ENCODE data around the gene FOXP1.

FOXP1 gene

GRCh38 chr3:71005702-71006321 lies 577.7 kb downstream of the FOXP1 start:
- no peak for DNase-seq (ENCODE audit: low spot score)

- no peak for DNase-seq (ENCODE audit: low spot score)
Measured at GRCh38 chr3:71003511-71003910, 580.0 kb downstream of the FOXP1 start.

DNA sequence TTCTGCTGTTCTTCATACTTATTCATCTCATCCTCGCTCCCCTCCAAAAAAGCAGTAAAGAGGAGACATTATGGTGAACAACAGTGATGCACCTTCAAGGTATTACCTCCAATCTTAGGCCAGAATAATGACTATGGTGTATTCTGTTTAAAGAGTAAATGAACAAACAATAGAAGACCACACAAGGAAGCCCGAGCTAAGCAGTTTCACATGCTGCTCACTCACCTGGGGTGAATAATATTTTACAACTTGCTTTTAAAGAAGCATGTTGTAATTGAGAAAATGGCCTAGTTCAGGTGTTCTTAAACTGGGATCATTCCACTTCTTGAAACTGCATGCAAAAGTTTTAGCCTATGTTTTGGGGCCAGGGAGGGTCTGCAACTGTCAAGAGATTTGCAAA lies 581.2 kb downstream of the FOXP1 start:
- DNase-seq (ENCODE audit: low spot score): no peak

GRCh38 chr3:71001303-71001830 lies 582.2 kb downstream of the FOXP1 start:
- DNase-seq (ENCODE audit: low spot score): no peak

DNA sequence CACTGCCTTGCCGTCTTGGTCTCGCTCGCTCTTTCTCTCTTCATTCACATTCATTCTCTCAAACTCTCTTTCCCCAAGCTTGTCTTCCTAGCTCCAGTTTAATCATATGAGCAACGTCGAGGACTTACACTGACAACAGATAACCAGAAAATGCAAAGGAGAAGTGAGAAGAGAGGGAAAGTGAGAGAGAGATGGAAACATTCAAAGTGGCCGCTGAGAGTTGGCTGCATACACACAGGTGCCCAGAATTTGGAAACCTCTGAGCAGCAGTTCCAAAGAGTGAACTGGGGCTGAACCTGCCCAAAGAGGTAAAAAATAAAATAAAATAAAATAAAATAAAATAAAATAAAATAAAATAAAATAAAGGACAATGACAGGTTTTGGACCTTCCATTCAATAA lies 583.0 kb downstream of the FOXP1 start:
- DNase-seq (ENCODE audit: low spot score): no peak

DNA sequence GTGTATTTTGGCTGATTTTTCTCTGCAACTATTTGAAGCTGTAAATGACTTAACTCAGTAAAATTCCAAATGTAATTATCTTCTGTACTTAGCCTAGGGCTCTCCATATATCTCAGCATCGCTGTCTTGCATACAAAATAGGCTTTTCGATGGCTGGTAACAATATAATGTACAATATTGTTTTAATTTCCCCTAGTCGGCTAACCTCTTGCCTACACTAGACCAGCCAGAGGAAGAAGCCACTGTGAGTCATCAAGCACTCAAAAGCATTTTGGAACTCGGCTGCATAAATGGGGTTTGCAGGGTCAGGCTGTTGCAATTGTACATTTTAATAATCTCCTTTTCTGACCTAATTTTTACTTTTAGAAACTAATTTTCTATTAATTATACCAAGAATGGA lies 583.8 kb downstream of the FOXP1 start:
- DNase-seq (ENCODE audit: low spot score): no peak

GRCh38 chr3:70996082-70996481 lies 587.4 kb downstream of the FOXP1 start:
- no peak for DNase-seq (ENCODE audit: low spot score)

DNA sequence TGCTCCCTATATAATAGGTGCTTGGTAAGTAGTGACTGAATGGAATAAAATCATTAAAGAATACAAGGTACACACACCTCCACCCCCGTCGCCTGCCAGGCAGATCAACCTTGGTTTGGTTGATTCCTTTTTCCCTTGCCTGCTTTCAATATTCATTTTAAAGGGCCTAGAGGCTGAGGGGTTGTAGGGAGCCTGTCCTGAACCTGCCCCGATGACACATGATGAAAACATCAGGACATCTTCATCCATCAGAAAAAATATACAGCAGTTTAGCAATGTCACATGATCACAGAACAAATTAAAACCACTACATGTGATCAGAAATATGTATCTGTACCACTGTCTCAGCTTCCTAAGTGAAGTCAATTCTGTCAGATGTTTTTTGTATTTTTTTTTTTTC lies 588.9 kb downstream of the FOXP1 start:
- DNase-seq (ENCODE audit: low spot score): no peak

- no peak for DNase-seq (ENCODE audit: low spot score)
Measured at GRCh38 chr3:70992562-70993204, 590.8 kb downstream of the FOXP1 start.

GRCh38 chr3:70992131-70992530 lies 591.4 kb downstream of the FOXP1 start:
- DNase-seq (ENCODE audit: low spot score): no peak

GRCh38 chr3:70990723-70991122 lies 592.8 kb downstream of the FOXP1 start:
- DNase-seq (ENCODE audit: low spot score): no peak

DNA sequence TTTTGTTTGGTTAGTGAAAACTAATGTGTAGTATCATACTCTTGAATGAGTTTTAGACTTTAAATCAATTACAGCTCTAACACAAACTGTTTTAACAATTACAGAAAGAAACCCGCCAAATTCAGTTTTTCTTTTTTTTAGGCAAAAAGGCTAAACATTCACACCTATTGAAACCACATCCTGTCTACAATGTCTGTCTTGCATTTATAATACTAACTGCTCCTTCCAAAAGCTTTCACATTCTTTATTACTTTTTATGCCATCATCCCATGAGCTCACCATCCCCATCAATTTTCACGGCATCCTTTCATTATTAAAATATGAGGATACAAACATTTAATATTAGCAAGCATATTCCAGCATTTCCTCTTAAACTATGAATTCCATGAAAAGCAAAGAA lies 593.3 kb downstream of the FOXP1 start:
- DNase-seq (ENCODE audit: low spot score): no peak

- DNase-seq (ENCODE audit: low spot score): no peak
Measured at GRCh38 chr3:70989174-70989573, 594.4 kb downstream of the FOXP1 start.

DNA sequence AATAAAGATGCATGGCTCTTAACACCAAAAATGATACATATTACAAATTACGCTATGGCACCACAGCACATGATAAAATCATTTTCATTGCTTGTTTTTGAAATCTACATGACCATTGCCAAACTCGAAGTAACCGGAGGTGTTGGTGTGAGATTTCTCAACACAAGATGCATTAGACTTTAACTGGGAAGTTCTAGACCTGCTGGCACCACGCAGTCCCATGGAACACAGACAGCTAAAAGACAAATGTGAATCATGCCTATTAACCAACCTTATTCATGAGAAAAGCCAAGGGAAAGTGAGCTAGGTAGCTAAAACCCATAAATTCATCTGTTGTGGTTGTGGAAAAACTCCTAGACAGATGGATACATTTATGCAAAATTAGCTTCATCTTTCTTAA lies 595.4 kb downstream of the FOXP1 start:
- no peak for DNase-seq (ENCODE audit: low spot score)

GRCh38 chr3:70985572-70985971 lies 598.0 kb downstream of the FOXP1 start:
- no peak for DNase-seq (ENCODE audit: low spot score)

DNA sequence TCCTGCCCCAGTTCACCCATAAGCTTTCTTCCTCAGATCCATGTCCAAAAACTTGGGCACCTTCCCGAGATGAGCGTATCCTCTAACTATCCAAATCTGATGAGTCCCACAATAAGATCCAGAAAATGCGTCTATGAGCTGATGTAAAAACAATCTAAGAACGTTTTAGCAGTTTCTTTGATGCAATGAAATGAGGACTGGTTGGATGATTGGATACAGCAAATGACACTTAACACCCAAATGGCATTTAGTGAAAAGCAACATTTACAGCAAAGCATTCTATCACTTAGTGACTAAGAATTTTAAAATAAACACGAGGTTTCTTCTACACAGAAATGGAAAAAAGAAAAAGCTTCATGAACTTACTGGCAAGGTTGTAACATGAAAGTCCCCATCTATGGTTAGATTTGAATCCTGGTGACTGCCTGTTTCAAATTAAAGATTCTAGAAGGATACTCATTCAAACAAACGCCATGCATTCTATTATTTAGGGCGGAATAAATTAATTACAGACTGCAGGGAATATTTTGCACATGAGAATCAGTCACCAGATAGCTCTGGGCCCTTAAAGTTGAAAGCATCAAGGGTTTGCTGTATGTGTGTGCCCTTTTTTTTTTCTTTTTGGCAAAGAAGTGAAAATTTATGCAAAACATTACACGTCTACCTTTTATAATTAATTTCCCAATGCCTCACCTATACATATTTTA lies 598.6 kb downstream of the FOXP1 start:
- DNase-seq (ENCODE audit: low spot score): no peak

GRCh38 chr3:70982700-70983140 lies 600.8 kb downstream of the FOXP1 start:
- no peak for DNase-seq (ENCODE audit: low spot score)

- DNase-seq (ENCODE audit: low spot score): no peak
Measured at GRCh38 chr3:70982284-70982683, 601.2 kb downstream of the FOXP1 start.

DNA sequence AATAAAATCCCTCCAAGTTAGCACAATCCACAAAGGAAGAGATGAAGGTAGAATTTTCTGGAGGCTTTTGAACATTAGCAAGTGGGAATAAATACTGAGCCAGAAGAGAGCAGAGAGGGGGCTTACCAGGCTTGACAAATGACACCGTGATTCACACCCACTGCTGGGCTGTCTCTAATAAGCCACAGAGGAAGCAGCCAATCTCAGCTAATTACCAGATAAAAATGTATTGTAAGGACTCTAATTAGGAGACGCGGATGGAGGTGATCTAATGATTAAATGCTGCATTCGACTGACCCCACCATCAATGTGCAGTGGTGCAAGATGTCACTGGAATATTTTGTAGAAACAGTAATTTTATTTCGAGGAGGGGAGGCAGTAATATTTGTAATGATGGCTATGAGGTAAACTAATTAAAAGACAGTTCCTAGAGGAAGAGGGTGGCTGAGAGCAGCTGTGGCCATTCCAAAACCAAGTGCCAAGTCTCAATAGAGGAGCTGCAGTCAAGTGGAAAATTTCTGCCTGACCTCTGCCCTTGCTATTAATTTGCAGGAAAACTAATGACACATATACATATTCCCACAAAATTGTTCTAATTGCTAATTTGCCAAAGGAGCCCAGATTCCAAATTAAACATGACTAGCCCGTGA lies 602.2 kb downstream of the FOXP1 start:
- DNase-seq (ENCODE audit: low spot score): no peak

- no peak for DNase-seq (ENCODE audit: low spot score)
Measured at GRCh38 chr3:70980646-70981170, 602.8 kb downstream of the FOXP1 start.

DNA sequence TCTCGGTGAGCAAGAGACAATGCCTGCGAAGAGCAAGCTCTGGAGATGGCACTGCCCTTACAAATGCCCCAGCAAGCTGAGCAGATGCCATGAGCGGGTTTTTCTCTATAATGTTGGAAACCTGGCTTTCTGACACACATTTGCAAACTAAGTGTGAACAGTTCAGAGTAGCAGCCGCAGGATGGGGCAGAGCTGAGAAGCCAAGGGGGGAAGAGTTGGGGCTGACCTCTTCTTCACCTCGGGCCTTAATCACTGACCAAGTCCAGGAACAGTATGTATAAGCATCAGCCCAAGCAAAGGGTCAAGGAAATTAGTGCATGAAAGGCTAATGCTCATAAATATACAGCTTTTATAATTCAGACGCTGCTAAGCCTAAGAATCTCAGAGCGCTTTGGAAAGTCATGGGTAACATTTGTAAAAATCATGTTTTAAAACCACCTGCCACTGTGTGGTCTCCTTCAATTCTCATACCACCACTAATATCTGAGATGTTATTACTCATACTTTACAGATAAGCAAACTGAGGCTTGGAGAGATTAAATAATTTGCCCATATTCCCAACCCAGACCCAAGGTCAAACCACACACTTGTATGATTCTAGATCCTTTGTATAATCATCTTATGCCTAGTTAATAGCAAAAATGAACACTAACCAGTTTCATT lies 603.4 kb downstream of the FOXP1 start:
- no peak for DNase-seq (ENCODE audit: low spot score)

GRCh38 chr3:70977712-70978111 lies 605.8 kb downstream of the FOXP1 start:
- DNase-seq (ENCODE audit: low spot score): no peak
